Activated CD8-positive, alpha-beta memory T cell treated with anti-CD3 and anti-CD28 coated beads, Interleukin-2, amount 10 ng/mL, durations not matched to agents 7 days and 5 days (primary cell): ENCODE data around the gene GRIK2. TPM values are rescaled to one million over a fixed set of nuclear protein-coding genes. Genes with fewer than 3 reads are reported as not detected.

ENCODE experiments used
- ATAC-seq: fragments of 150-1000 bp; cut with Tn5 transposase; one replicate; pipeline ENCODE4 v1.10.0; 2021; ENCODE audit warnings: moderate library complexity
- CTCF ChIA-PET: fragments of 350-600 bp; sonication (Branson Sonifier 250); formaldehyde crosslinking; loops from one replicate; lab custom pipeline; 2021; ENCODE audit warnings: antibody characterized with exemption; lab: Charles Lee
- DNase-seq: peaks from one replicate; pipeline ENCODE4 v3.0.0-alpha.2; 2020
- H3K27ac Mint-ChIP-seq: one replicate; pipeline ENCODE4 v1.8.0; 2021; ENCODE audit warnings: mild to moderate bottlenecking, mixed read lengths
- H3K27me3 Mint-ChIP-seq: one replicate; pipeline ENCODE4 v1.8.0; 2021; ENCODE audit warnings: mixed read lengths
- H3K36me3 Mint-ChIP-seq: one replicate; pipeline ENCODE4 v1.8.0; 2021; ENCODE audit warnings: mild to moderate bottlenecking, mixed read lengths
- H3K4me1 Mint-ChIP-seq: one replicate; pipeline ENCODE4 v1.8.0; 2021; ENCODE audit warnings: mixed read lengths
- H3K4me3 Mint-ChIP-seq: one replicate; pipeline ENCODE4 v1.8.0; 2021; ENCODE audit warnings: mild to moderate bottlenecking, moderate library complexity, mixed read lengths
- H3K9me3 Mint-ChIP-seq: one replicate; pipeline ENCODE4 v1.8.0; 2022; ENCODE audit warnings: low read depth, mixed read lengths
- total RNA-seq, 2 experiments: library from RNA; stranded (reverse); gene quantifications; one replicate each; pipeline ENCODE4 v1.2.3, GENCODE V29; 2021

The GRIK2 gene
- total RNA-seq, 2 experiments from 2014 or later, result not detected

GRCh38 chr6:101451981-101452380 lies 58.5 kb downstream of the GRIK2 start:
- DNase-seq (no peak), ATAC-seq (no peak)
- no peak overlapping the region for H3K27ac Mint-ChIP-seq
- no peak overlapping the region for H3K4me3 Mint-ChIP-seq
- no peaks in the 10 kb centered on the region for H3K36me3 Mint-ChIP-seq
- CTCF ChIA-PET, result no interaction called here
- no peaks in the 10 kb centered on the region for H3K27me3 Mint-ChIP-seq
- H3K9me3 Mint-ChIP-seq, result no peaks in the 10 kb centered on the region
- H3K4me1 Mint-ChIP-seq, result no peaks in the 10 kb centered on the region

DNA sequence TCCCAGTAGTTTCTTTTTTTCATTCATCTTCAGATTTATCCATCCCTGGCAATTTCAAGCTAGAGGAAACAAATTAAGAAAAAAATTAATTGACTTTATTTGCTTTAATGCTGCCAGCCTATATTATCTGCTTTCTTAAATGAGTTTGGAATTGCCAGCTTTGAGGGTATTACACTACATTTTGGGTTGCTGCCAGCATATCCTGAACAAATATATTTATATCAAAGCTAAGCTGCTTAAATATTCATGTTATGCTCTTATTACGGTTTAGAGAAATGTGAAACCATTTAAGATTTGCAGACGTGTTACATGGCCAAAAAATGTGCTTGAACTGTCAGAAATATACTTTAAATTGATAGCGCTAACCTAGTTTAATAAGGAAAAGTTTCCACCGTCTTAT lies 59.7 kb downstream of the GRIK2 start:
- Mint-ChIP-seq H3K4me3 (no peak overlapping the region), H3K27ac (no peak overlapping the region), H3K9me3 (no peaks in the 10 kb centered on the region), H3K27me3 (no peaks in the 10 kb centered on the region), H3K4me1 (no peaks in the 10 kb centered on the region), H3K36me3 (no peaks in the 10 kb centered on the region)
- ATAC-seq, result no peak
- CTCF ChIA-PET, result no interaction called here
- DNase-seq, result no peak

DNA sequence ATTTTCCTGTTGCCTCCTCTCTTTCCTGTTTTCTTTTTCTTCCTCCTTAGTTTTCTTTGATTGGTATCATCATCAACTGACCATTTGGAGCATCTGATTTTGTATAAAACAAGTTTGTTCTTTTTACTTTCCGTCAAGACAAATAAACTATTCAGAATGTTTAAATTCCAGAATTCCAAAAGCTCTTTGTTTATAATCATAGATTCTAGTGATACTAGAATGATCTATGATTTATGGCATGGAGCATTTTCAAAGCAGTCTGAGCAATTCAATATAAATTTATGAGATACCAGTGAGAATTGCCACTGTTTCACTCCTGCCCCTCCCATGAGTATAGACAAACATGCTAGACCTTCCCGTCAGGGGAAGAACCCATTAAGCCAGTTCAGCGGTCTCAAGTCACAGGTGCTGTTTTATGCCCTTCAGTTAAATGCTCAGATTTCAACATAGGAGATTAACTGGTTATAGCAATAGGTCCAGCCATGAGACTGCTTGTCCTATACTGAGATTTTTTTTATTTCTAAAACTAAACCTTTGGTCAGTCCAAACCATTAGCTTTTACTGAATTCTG lies 60.7 kb downstream of the GRIK2 start:
- Mint-ChIP-seq H3K27ac (no peak overlapping the region), H3K9me3 (no peaks in the 10 kb centered on the region), H3K27me3 (no peaks in the 10 kb centered on the region), H3K4me3 (no peak overlapping the region), H3K36me3 (no peaks in the 10 kb centered on the region), H3K4me1 (no peaks in the 10 kb centered on the region)
- CTCF ChIA-PET, result no interaction called here
- DNase-seq (no peak), ATAC-seq (no peak)

GRCh38 chr6:101458336-101458735 lies 64.8 kb downstream of the GRIK2 start:
- Mint-ChIP-seq H3K27me3 (no peaks in the 10 kb centered on the region), H3K4me1 (no peaks in the 10 kb centered on the region), H3K27ac (no peak overlapping the region), H3K4me3 (no peak overlapping the region), H3K36me3 (no peaks in the 10 kb centered on the region), H3K9me3 (peaks cover 2% of the 10 kb centered on the region)
- DNase-seq, result no peak
- no peak for ATAC-seq
- CTCF ChIA-PET, result no interaction called here

- H3K4me3 Mint-ChIP-seq, result no peak overlapping the region
- no peak for ATAC-seq
- no peak for DNase-seq
These were observed 65.3 kb downstream of the GRIK2 start for GRCh38 chr6:101458826-101459225.

GRCh38 chr6:101462576-101462975 lies 69.1 kb downstream of the GRIK2 start:
- no peak for ATAC-seq
- no peaks in the 10 kb centered on the region for H3K27me3 Mint-ChIP-seq
- no peaks in the 10 kb centered on the region for H3K4me1 Mint-ChIP-seq
- CTCF ChIA-PET, result no interaction called here
- no peak for DNase-seq
- H3K9me3 Mint-ChIP-seq, result peaks cover 2% of the 10 kb centered on the region
- no peak overlapping the region for H3K27ac Mint-ChIP-seq
- no peaks in the 10 kb centered on the region for H3K36me3 Mint-ChIP-seq
- H3K4me3 Mint-ChIP-seq, result no peak overlapping the region

More at GRCh38 chr6:101458826-101459225, 65.3 kb downstream of the GRIK2 start:
- Mint-ChIP-seq H3K9me3 (peaks cover 2% of the 10 kb centered on the region), H3K27me3 (no peaks in the 10 kb centered on the region), H3K4me1 (no peaks in the 10 kb centered on the region), H3K36me3 (no peaks in the 10 kb centered on the region), H3K27ac (no peak overlapping the region)
- CTCF ChIA-PET, result no interaction called here

- peaks cover 7% of the 10 kb centered on the region for H3K9me3 Mint-ChIP-seq
- CTCF ChIA-PET, result no interaction called here
- DNase-seq, result no peak
- ATAC-seq, result no peak
- H3K27me3 Mint-ChIP-seq, result no peaks in the 10 kb centered on the region
- no peak overlapping the region for H3K27ac Mint-ChIP-seq
- H3K4me3 Mint-ChIP-seq, result no peak overlapping the region
- H3K36me3 Mint-ChIP-seq, result no peaks in the 10 kb centered on the region
- H3K4me1 Mint-ChIP-seq, result no peaks in the 10 kb centered on the region
These were observed 72.4 kb downstream of the GRIK2 start for GRCh38 chr6:101465863-101466262.

- Mint-ChIP-seq H3K27me3 (no peaks in the 10 kb centered on the region), H3K4me1 (no peaks in the 10 kb centered on the region), H3K27ac (no peak overlapping the region), H3K9me3 (no peaks in the 10 kb centered on the region), H3K4me3 (no peak overlapping the region), H3K36me3 (no peaks in the 10 kb centered on the region)
- no peak for DNase-seq
- no peak for ATAC-seq
- CTCF ChIA-PET, result no interaction called here
These were observed 83.9 kb downstream of the GRIK2 start for GRCh38 chr6:101477436-101477835.

DNA sequence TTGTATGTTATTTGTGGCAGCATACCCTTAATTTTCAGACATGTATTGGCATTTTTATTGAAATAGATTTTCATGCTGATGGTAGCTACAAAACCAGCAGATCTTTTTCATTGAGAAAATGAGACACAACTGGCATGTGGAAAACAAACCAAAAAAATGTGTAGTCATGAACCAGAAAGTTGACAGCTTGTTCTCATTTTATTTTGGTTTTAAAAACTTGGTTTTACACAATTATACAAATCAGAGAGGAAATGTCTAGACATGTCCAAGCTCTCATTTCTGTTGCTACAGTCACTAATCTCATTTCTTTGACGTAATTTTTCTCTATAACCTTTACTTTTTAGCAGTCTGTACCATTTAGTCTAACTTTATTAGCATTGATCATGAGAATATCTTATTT lies 85.4 kb downstream of the GRIK2 start:
- Mint-ChIP-seq H3K36me3 (no peaks in the 10 kb centered on the region), H3K4me3 (no peak overlapping the region), H3K4me1 (no peaks in the 10 kb centered on the region), H3K9me3 (no peaks in the 10 kb centered on the region), H3K27me3 (no peaks in the 10 kb centered on the region), H3K27ac (no peak overlapping the region)
- CTCF ChIA-PET, result interaction anchor here (0.6 kb wide), 1 partner anchor 111 kb away, joined by 3 read pairs; no protein-coding TSS in a partner anchor
- ATAC-seq (no peak), DNase-seq (no peak)

- Mint-ChIP-seq H3K27ac (no peak overlapping the region), H3K36me3 (no peaks in the 10 kb centered on the region), H3K9me3 (no peaks in the 10 kb centered on the region), H3K27me3 (no peaks in the 10 kb centered on the region), H3K4me3 (no peak overlapping the region), H3K4me1 (no peaks in the 10 kb centered on the region)
- DNase-seq (no peak), ATAC-seq (no peak)
- CTCF ChIA-PET, result no interaction called here
These were observed 89.1 kb downstream of the GRIK2 start for GRCh38 chr6:101482606-101483005.

- CTCF ChIA-PET, result no interaction called here
- Mint-ChIP-seq H3K27ac (no peak overlapping the region), H3K36me3 (no peaks in the 10 kb centered on the region), H3K9me3 (no peaks in the 10 kb centered on the region), H3K4me3 (no peak overlapping the region), H3K27me3 (no peaks in the 10 kb centered on the region), H3K4me1 (no peaks in the 10 kb centered on the region)
- no peak for DNase-seq
- ATAC-seq, result no peak
These were observed 91.3 kb downstream of the GRIK2 start for GRCh38 chr6:101484781-101485180.

GRCh38 chr6:101486124-101486523 lies 92.6 kb downstream of the GRIK2 start:
- H3K27me3 Mint-ChIP-seq, result no peaks in the 10 kb centered on the region
- no peaks in the 10 kb centered on the region for H3K4me1 Mint-ChIP-seq
- ATAC-seq, result no peak
- H3K4me3 Mint-ChIP-seq, result no peak overlapping the region
- no peak for DNase-seq
- CTCF ChIA-PET, result no interaction called here
- H3K36me3 Mint-ChIP-seq, result no peaks in the 10 kb centered on the region
- H3K27ac Mint-ChIP-seq, result no peak overlapping the region
- no peaks in the 10 kb centered on the region for H3K9me3 Mint-ChIP-seq

- H3K27ac Mint-ChIP-seq, result no peak overlapping the region
- H3K9me3 Mint-ChIP-seq, result no peaks in the 10 kb centered on the region
- H3K4me1 Mint-ChIP-seq, result no peaks in the 10 kb centered on the region
- H3K4me3 Mint-ChIP-seq, result no peak overlapping the region
- CTCF ChIA-PET, result no interaction called here
- DNase-seq (no peak), ATAC-seq (no peak)
- H3K36me3 Mint-ChIP-seq, result no peaks in the 10 kb centered on the region
- no peaks in the 10 kb centered on the region for H3K27me3 Mint-ChIP-seq
These were observed 93.2 kb downstream of the GRIK2 start for GRCh38 chr6:101486726-101487125.

GRCh38 chr6:101489456-101489855 lies 95.9 kb downstream of the GRIK2 start:
- H3K9me3 Mint-ChIP-seq, result peaks cover 2% of the 10 kb centered on the region
- CTCF ChIA-PET, result no interaction called here
- no peaks in the 10 kb centered on the region for H3K36me3 Mint-ChIP-seq
- no peaks in the 10 kb centered on the region for H3K27me3 Mint-ChIP-seq
- H3K4me1 Mint-ChIP-seq, result no peaks in the 10 kb centered on the region
- H3K4me3 Mint-ChIP-seq, result no peak overlapping the region
- no peak overlapping the region for H3K27ac Mint-ChIP-seq
- no peak for ATAC-seq
- no peak for DNase-seq

GRCh38 chr6:101490857-101491256 lies 97.3 kb downstream of the GRIK2 start:
- H3K4me3 Mint-ChIP-seq, result no peak overlapping the region
- no peak for DNase-seq
- no peak for ATAC-seq
- H3K4me1 Mint-ChIP-seq, result no peaks in the 10 kb centered on the region
- peaks cover 2% of the 10 kb centered on the region for H3K9me3 Mint-ChIP-seq
- H3K27me3 Mint-ChIP-seq, result no peaks in the 10 kb centered on the region
- H3K27ac Mint-ChIP-seq, result no peak overlapping the region
- CTCF ChIA-PET, result no interaction called here
- no peaks in the 10 kb centered on the region for H3K36me3 Mint-ChIP-seq
